Suprapubic skin (tissue), 4 donors: Measurements from ENCODE around the gene CENPM. TPM values are rescaled to one million over a fixed set of nuclear protein-coding genes. Genes with fewer than 3 reads are reported as not detected.

Experiments used
- DNase-seq, 2 donors: peaks; one replicate each; pipeline ENCODE4 v3.0.0-alpha.2; 2019; ENCODE audit warnings: low spot score in 2 of 2
- H3K27ac ChIP-seq: fragments of 200-600 bp; sonication (generic); one replicate; pipeline ENCODE4 v1.5.1; 2019
- H3K27me3 ChIP-seq: fragments of 200-600 bp; sonication (generic); one replicate; pipeline ENCODE4 v1.5.1; 2019
- H3K36me3 ChIP-seq: fragments of 200-600 bp; sonication (generic); one replicate; pipeline ENCODE4 v1.5.1; 2019
- H3K4me1 ChIP-seq: fragments of 200-600 bp; sonication (generic); one replicate; pipeline ENCODE4 v1.5.1; 2019
- H3K4me3 ChIP-seq: fragments of 200-600 bp; sonication (generic); one replicate; pipeline ENCODE4 v1.5.1; 2019; ENCODE audit warnings: mild to moderate bottlenecking
- H3K9me3 ChIP-seq: fragments of 200-600 bp; sonication (generic); one replicate; pipeline ENCODE4 v1.5.1; 2019
- CTCF ChIP-seq, 2 donors: fragments of 200-600 bp in 1 of 2; fragments of 450-650 bp in 1 of 2; sonication (generic) in 1 of 2; IDR thresholded peaks; one replicate each; pipeline ENCODE4 v1.5.1; 2016 to 2019; ENCODE audit warnings: antibody characterized with exemption in 2 of 2, mild to moderate bottlenecking in 1 of 2, moderate library complexity in 1 of 2
- EP300 ChIP-seq: sonication (generic); formaldehyde crosslinking; IDR thresholded peaks from one replicate; pipeline ENCODE4 v1.6.1; 2017; ENCODE audit warnings: antibody characterized with exemption
- POLR2A ChIP-seq, 2 donors: fragments of 450-650 bp; IDR thresholded peaks; one replicate each; pipeline ENCODE4 v1.6.1; 2017; ENCODE audit warnings: antibody characterized with exemption in 2 of 2, mild to moderate bottlenecking in 2 of 2, moderate library complexity in 2 of 2
- POLR2AphosphoS5 ChIP-seq, 3 donors: sonication (generic); formaldehyde crosslinking; IDR thresholded peaks; one replicate each; pipeline ENCODE4 v1.6.1; 2017; ENCODE audit warnings: antibody characterized with exemption in 3 of 3
- WGBS: methylation state at CpG from one replicate; pipeline ENCODE4 v1.1.5; 2018; 5-methylcytosine and 5-hydroxymethylcytosine counted together
- total RNA-seq, 4 donors: library from RNA; depleted of rRNA; stranded (reverse); fragments of >200 nt; gene quantifications; one replicate each; pipeline ENCODE4 v1.1.0, GENCODE V29; 2016

Gene CENPM
- total RNA-seq, 4 donors from 2014 or later = 8.8 to 16.5 (median 9.2) TPM

DNA sequence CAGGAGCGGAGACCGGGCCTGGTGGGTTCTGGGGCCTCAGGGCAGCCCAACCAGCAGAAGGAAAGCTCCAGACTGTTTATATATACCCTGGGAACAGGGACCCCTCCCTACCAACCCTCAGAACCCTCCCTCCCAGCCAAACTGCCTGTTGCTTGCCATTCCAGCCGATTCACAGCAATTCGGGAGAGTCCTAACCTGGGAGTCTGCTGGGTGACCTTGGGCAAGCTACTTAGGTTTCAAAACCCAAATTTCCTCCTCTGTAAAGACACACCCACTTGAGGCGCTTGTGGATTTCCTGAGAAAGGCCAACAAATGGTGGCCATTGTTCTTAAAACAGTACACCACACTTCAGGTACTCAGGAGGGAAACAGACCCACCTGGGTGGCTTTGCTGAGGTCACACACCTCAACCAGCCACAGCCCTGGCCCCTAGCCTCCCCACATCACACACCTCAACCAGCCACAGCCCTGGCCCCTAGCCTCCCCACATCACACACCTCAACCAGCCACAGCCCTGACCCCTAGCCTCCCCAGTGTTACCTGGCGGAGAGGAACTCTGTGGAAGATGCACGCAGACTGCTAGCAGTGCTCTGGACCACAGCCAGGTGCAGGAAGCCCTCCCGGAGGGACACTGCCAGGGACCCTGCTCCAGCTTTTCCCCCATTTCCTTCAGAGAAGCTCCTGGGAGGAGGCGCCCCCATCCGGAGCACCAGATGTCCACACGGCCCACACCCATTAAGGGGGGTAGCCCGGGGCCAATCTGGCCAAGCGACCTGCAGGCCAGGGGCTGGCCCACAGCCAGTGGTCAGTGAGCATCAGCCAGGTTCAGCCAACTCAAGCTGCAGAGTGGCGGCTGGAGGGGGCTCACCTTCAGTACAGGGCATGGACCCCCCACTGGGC is 38.3 kb downstream of the CENPM start:
- Histone ChIP-seq H3K27ac (no peak overlapping the region), H3K36me3 (peaks cover 25% of the 10 kb centered on the region), H3K4me3 (no peak overlapping the region), H3K9me3 (no peaks in the 10 kb centered on the region), H3K4me1 (peaks cover 32% of the 10 kb centered on the region), H3K27me3 (peaks cover 45% of the 10 kb centered on the region)
- DNase-seq = peak in 1 of 2 donors; percentile 62
- no peak for TF ChIP-seq POLR2AphosphoS5 (IDR thresholded peaks at IDR 0.05)
- WGBS = 46% methylated on average over 3 of the region's 14 CpGs

- Histone ChIP-seq H3K4me3 (no peak overlapping the region), H3K9me3 (no peaks in the 10 kb centered on the region), H3K36me3 (peaks cover 34% of the 10 kb centered on the region), H3K4me1 (peaks cover 32% of the 10 kb centered on the region), H3K27me3 (peaks cover 36% of the 10 kb centered on the region), H3K27ac (no peak overlapping the region)
- no peak for DNase-seq
- TF ChIP-seq POLR2AphosphoS5 (IDR thresholded peaks at IDR 0.05) (no peak), POLR2A (IDR thresholded peaks at IDR 0.05) (no peak)
- 85% methylated on average over 4 of the region's 10 CpGs for WGBS
Measured at GRCh38 chr22:41907436-41908401, 39.2 kb downstream of the CENPM start.

DNA sequence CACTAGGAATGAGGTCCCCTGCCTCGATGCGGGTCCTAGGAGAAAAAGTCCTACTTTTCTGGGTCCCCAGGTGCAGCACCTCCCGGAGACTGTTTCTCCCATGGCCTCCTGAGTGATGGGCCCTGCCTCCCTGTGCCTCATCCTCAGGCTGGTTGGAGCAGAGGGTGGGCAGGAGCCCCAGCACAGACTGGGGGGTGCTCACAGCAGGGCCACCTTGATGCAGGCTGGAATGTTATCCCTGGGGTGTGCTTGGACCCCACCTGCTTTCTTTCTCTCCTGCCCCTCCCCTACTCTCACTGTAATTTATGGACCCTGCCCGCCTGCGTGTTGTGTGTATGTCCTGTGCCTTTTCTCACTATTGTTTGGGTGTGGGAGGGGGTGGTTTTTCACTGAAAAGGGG is 40.1 kb downstream of the CENPM start:
- no peak for DNase-seq

GRCh38 chr22:41905411-41906202 is 41.3 kb downstream of the CENPM start:
- peaks cover 56% of the 10 kb centered on the region for H3K36me3 ChIP-seq
- no peak overlapping the region for H3K27ac ChIP-seq
- H3K9me3 ChIP-seq = no peaks in the 10 kb centered on the region
- peaks cover 25% of the 10 kb centered on the region for H3K4me1 ChIP-seq
- WGBS = 90% methylated on average over 21 of the region's 23 CpGs
- DNase-seq = no peak
- no peak for TF ChIP-seq EP300
- no peak for TF ChIP-seq CTCF (IDR thresholded peaks at IDR 0.05)
- no peak for TF ChIP-seq POLR2AphosphoS5 (IDR thresholded peaks at IDR 0.05)
- TF ChIP-seq POLR2A (IDR thresholded peaks at IDR 0.05) = no peak
- H3K4me3 ChIP-seq = no peak overlapping the region
- peaks cover 14% of the 10 kb centered on the region for H3K27me3 ChIP-seq

More for the DNA sequence above, 40.1 kb downstream of the CENPM start:
- Histone ChIP-seq H3K9me3 (no peaks in the 10 kb centered on the region), H3K27ac (no peak overlapping the region), H3K36me3 (peaks cover 43% of the 10 kb centered on the region), H3K4me1 (peaks cover 32% of the 10 kb centered on the region), H3K4me3 (no peak overlapping the region), H3K27me3 (peaks cover 27% of the 10 kb centered on the region)
- 91% methylated on average over 4 of the region's 5 CpGs for WGBS
- TF ChIP-seq POLR2AphosphoS5 (IDR thresholded peaks at IDR 0.05) (no peak), CTCF (IDR thresholded peaks at IDR 0.05) (no peak), EP300 (no peak), POLR2A (IDR thresholded peaks at IDR 0.05) (no peak)

DNA sequence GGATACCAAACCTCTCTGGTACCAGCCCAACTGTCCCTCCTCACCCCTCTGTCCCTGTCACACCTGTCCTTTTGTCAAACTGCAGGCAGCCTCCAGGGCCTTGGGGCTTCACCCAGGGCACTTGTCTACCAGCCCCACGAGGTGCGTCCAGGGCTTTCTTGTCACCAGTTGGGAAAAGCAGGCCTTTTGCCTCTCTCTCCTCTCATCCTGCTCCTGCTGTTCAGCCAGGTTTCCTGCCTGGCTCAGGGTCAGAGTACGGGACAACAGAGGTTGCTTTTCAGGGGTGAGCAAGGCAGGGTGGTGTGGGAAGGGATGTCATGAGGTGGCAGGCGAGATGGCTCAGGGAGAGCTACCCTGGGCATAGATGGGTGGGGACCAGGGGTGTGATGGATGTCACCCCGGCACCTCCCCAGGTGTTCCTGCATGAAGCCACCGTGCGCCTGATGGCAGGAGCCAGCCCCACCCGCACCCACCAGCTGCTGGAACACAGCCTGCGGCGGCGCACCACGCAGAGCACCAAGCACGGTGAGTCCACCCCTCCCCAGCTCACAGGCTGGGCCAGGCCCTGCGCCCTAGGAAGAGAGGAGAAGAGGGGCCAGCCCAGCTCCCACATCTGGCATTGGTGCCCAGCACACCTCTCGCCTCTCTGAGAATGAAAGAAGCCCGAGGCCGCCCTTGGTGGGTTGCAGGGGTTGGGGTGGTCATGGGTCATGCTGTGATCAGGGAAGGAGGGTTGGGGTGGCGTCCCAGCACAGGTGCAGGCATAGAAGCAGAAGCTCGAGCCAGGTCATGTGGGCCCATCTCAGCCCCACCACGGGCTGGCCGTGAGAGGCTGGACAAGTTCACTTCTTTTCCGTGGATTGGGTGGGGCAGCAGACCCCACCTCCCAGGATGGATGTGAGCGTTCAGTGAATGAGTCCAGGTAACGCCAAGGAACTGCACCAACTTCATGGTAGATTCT is 42.2 kb downstream of the CENPM start:
- peaks cover 64% of the 10 kb centered on the region for H3K36me3 ChIP-seq
- WGBS = 89% methylated on average over 15 of the region's 24 CpGs

More for the DNA sequence above, 42.2 kb downstream of the CENPM start:
- DNase-seq = no peak
- H3K27me3 ChIP-seq = peaks cover 6% of the 10 kb centered on the region
- H3K27ac ChIP-seq = no peak overlapping the region
- peaks cover 16% of the 10 kb centered on the region for H3K4me1 ChIP-seq
- TF ChIP-seq POLR2AphosphoS5 (IDR thresholded peaks at IDR 0.05) = no peak
- no peak for TF ChIP-seq EP300
- TF ChIP-seq CTCF (IDR thresholded peaks at IDR 0.05) = no peak
- TF ChIP-seq POLR2A (IDR thresholded peaks at IDR 0.05) = no peak
- no peak overlapping the region for H3K4me3 ChIP-seq
- H3K9me3 ChIP-seq = no peaks in the 10 kb centered on the region
